ENCODE measurements around the gene AVL9.
"Not testable (repeated sequence)": the region's sequence is repeated elsewhere in the genome, so short reads cannot be mapped to it uniquely, and the experiment has no call there.

Gene AVL9

GRCh38 chr7:32462451-32462850 is 32.8 kb upstream of the AVL9 start:
- DNase-seq (ENCODE audit: low spot score): no peak
- in situ Hi-C loops (cut with MboI; ENCODE audit: low pct_unique_long_range_greater_than_20kb, low sequenced_read_pairs, unreplicated experiment): no loop called here
- no peak for TF ChIP-seq CTCF (IDR thresholded peaks at IDR 0.05; ENCODE audit: extremely low read depth, insufficient read depth, missing control alignments)

DNA sequence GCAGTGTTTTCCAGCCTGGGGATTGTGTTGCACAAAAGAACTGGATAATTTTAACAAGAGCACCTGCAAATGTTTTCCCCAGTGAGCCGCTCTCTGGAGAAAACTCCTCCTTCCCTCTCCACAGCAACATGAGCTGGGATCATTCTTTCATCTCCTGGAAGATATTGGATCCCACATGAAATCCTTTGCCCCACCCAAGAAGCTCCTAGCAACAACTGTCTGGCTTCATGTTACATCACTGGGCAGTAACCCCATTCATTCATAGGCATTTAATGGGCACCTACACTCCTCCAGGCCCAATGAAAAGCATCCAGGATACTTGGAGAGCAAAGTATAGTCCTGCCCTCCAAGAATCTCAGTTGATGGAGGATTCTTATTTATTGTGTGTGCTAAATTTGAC is 32.3 kb upstream of the AVL9 start:
- no peak for TF ChIP-seq CTCF (IDR thresholded peaks at IDR 0.05; ENCODE audit: extremely low read depth, insufficient read depth, missing control alignments)
- in situ Hi-C loops (cut with MboI; ENCODE audit: low pct_unique_long_range_greater_than_20kb, low sequenced_read_pairs, unreplicated experiment): no loop called here
- DNase-seq (ENCODE audit: low spot score): no peak

GRCh38 chr7:32464641-32465416 is 30.5 kb upstream of the AVL9 start:
- DNase-seq (ENCODE audit: low spot score); in situ Hi-C loops (cut with MboI; ENCODE audit: low pct_unique_long_range_greater_than_20kb, low sequenced_read_pairs, unreplicated experiment): not testable (repeated sequence)

GRCh38 chr7:32470004-32470403 is 25.3 kb upstream of the AVL9 start:
- DNase-seq (ENCODE audit: low spot score); in situ Hi-C loops (cut with MboI; ENCODE audit: low pct_unique_long_range_greater_than_20kb, low sequenced_read_pairs, unreplicated experiment): not testable (repeated sequence)

DNA sequence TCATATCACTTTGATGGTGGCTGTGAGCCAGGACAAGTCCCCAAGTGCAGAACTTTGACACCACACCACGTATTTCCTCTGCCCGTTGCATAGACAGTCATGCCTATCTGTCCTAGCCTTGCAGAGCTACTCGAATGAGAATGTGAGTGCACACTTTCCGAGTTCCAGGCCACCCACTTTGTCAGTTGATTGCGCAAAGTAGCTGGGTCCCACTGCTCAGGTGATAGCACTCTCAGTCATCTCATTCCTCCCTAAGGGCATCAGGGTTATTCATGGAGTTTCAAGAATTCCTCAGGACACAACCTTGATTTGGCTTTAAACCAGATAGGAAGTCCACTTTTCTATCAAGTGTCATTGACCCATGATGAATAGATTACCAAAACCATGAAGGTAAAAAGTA is 24.4 kb upstream of the AVL9 start:
- TF ChIP-seq CTCF (IDR thresholded peaks at IDR 0.05; ENCODE audit: extremely low read depth, insufficient read depth, missing control alignments): no peak
- in situ Hi-C loops (cut with MboI; ENCODE audit: low pct_unique_long_range_greater_than_20kb, low sequenced_read_pairs, unreplicated experiment): no loop called here
- DNase-seq (ENCODE audit: low spot score): no peak

GRCh38 chr7:32472015-32472414 is 23.3 kb upstream of the AVL9 start:
- DNase-seq (ENCODE audit: low spot score): no peak
- in situ Hi-C loops (cut with MboI; ENCODE audit: low pct_unique_long_range_greater_than_20kb, low sequenced_read_pairs, unreplicated experiment): no loop called here
- TF ChIP-seq CTCF (IDR thresholded peaks at IDR 0.05; ENCODE audit: extremely low read depth, insufficient read depth, missing control alignments): no peak

GRCh38 chr7:32474008-32474407 is 21.3 kb upstream of the AVL9 start:
- DNase-seq (ENCODE audit: low spot score): no peak
- in situ Hi-C loops (cut with MboI; ENCODE audit: low pct_unique_long_range_greater_than_20kb, low sequenced_read_pairs, unreplicated experiment): no loop called here
- TF ChIP-seq CTCF (IDR thresholded peaks at IDR 0.05; ENCODE audit: extremely low read depth, insufficient read depth, missing control alignments): no peak
